ENCODE results near the gene ULBP1. TPM values are rescaled to one million over a fixed set of nuclear protein-coding genes. Genes with fewer than 3 reads are reported as not detected.
"Not testable (repeated sequence)": the region's sequence is repeated elsewhere in the genome, so short reads cannot be mapped to it uniquely, and the experiment has no call there.

The ULBP1 gene
- total RNA-seq, 1 donor from 2014 or later, result 4.1 TPM

- DNase-seq (ENCODE audit: extremely low read depth, low read depth, low spot score), result no peak
Observed at GRCh38 chr6:149951096-149951495, 12.6 kb upstream of the ULBP1 start.

- no peak for DNase-seq (ENCODE audit: extremely low read depth, low read depth, low spot score)
Observed at GRCh38 chr6:149951626-149952025, 12.1 kb upstream of the ULBP1 start.

- not testable (repeated sequence) for DNase-seq (ENCODE audit: extremely low read depth, low read depth, low spot score)
Observed at GRCh38 chr6:149953390-149953789, 10.4 kb upstream of the ULBP1 start.

GRCh38 chr6:149953934-149954327 lies 9.8 kb upstream of the ULBP1 start:
- DNase-seq (ENCODE audit: extremely low read depth, low read depth, low spot score), result not testable (repeated sequence)

GRCh38 chr6:149954328-149954983 lies 9.3 kb upstream of the ULBP1 start:
- DNase-seq (ENCODE audit: extremely low read depth, low read depth, low spot score), result not testable (repeated sequence)

- not testable (repeated sequence) for DNase-seq (ENCODE audit: extremely low read depth, low read depth, low spot score)
Observed at GRCh38 chr6:149954984-149955653, 8.6 kb upstream of the ULBP1 start.

- DNase-seq (ENCODE audit: extremely low read depth, low read depth, low spot score), result not testable (repeated sequence)
Observed at GRCh38 chr6:149955654-149956317, 8.0 kb upstream of the ULBP1 start.

- DNase-seq (ENCODE audit: extremely low read depth, low read depth, low spot score), result not testable (repeated sequence)
Observed at GRCh38 chr6:149958124-149958523, 5.6 kb upstream of the ULBP1 start.

- not testable (repeated sequence) for DNase-seq (ENCODE audit: extremely low read depth, low read depth, low spot score)
Observed at GRCh38 chr6:149959806-149960205, 3.9 kb upstream of the ULBP1 start.

- DNase-seq (ENCODE audit: extremely low read depth, low read depth, low spot score), result no peak
Observed at GRCh38 chr6:149960488-149960887, 3.3 kb upstream of the ULBP1 start.

- DNase-seq (ENCODE audit: extremely low read depth, low read depth, low spot score), result no peak
Observed at GRCh38 chr6:149961728-149962425, 1.9 kb upstream of the ULBP1 start.

- DNase-seq (ENCODE audit: extremely low read depth, low read depth, low spot score), result no peak
Observed at GRCh38 chr6:149962461-149963211, 1.1 kb upstream of the ULBP1 start.

- no peak for DNase-seq (ENCODE audit: extremely low read depth, low read depth, low spot score)
Observed at GRCh38 chr6:149963212-149963461, 606 bp upstream of the ULBP1 start.

GRCh38 chr6:149964308-149965193 lies 808 bp downstream of the ULBP1 start:
- DNase-seq (ENCODE audit: extremely low read depth, low read depth, low spot score), result no peak

GRCh38 chr6:149965194-149966020 lies 1.7 kb downstream of the ULBP1 start:
- no peak for DNase-seq (ENCODE audit: extremely low read depth, low read depth, low spot score)

- not testable (repeated sequence) for DNase-seq (ENCODE audit: extremely low read depth, low read depth, low spot score)
Observed at GRCh38 chr6:149966319-149966718, 2.6 kb downstream of the ULBP1 start.

- DNase-seq (ENCODE audit: extremely low read depth, low read depth, low spot score), result no peak
Observed at GRCh38 chr6:149967591-149967990, 3.8 kb downstream of the ULBP1 start.

GRCh38 chr6:149967999-149968398 lies 4.3 kb downstream of the ULBP1 start:
- DNase-seq (ENCODE audit: extremely low read depth, low read depth, low spot score), result not testable (repeated sequence)

- not testable (repeated sequence) for DNase-seq (ENCODE audit: extremely low read depth, low read depth, low spot score)
Observed at GRCh38 chr6:149968909-149969308, 5.2 kb downstream of the ULBP1 start.
